ENCODE results near the gene TMEM143.
"Not testable (repeated sequence)": the region's sequence is repeated elsewhere in the genome, so short reads cannot be mapped to it uniquely, and the experiment has no call there.

TMEM143 gene

GRCh38 chr19:48391100-48392005 lies 27.6 kb upstream of the TMEM143 start, which contains the start of gene KDELR1:
TSS of gene KDELR1 (minus strand) at chr19:48391551. CDS start at chr19:48391358, 193 bp downstream.
- DNase-seq: peak; percentile 69

GRCh38 chr19:48390188-48391099 lies 26.7 kb upstream of the TMEM143 start:
- peak; percentile 64 for DNase-seq

DNA sequence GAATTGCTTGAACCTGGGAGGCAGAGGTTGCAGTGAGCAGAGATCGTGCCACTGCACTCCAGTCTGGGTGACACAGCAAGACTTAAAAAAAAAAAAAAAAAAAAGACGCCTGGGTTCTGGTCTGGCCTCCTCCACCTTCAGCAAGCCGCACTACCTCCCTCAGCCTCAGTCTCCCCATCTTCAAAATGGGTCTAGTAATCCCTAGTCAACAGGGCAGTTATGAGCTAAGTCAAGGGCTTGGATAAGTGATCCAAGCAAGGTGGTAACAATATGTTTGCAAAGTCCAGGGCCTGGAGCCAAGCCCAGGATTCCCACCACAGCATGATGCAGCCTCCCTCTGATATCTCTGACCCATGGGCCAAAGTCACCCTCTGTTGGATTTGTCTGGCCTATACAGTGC lies 23.2 kb upstream of the TMEM143 start:
- DNase-seq: no peak

- DNase-seq: no peak
These were observed 21.8 kb upstream of the TMEM143 start for GRCh38 chr19:48385461-48386087.

- no peak for DNase-seq
These were observed 18.5 kb upstream of the TMEM143 start for GRCh38 chr19:48382286-48382685.

DNA sequence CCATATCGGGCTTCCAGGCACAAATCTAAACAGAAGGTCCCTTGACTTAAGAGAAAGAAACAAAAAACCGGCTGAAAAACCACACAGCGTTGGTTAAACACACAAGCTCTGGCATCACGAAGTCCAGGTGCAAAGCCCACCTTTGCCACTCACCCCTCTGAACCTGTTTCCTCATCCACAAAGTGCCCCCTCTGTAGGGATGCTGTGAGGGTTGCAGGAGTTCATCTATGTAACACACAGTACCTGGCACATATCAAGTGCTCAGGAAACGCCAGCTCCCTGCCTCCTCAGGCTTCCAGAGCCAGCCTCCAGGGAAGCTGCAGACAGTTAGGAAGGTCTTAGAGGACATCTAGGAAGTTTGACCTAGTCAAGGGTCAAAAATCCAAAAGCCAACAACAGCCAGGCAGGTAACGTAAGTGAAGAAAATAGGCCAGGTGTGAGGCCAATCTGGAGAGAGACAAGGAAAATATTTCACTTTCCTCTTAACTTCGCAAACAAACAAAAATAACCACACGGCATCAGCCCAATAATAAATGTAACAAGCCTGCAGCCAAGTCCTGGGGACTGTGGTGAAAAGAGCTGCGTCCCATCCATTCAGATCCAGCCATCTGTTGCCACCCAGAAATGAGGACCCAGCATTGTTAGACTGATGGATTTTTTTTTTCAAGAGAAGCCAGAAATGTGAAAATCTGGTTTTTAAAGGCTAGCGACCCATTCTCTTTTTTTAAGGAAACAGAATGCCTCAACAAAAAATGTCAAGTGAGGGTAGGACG lies 17.6 kb upstream of the TMEM143 start:
- DNase-seq: no peak

DNA sequence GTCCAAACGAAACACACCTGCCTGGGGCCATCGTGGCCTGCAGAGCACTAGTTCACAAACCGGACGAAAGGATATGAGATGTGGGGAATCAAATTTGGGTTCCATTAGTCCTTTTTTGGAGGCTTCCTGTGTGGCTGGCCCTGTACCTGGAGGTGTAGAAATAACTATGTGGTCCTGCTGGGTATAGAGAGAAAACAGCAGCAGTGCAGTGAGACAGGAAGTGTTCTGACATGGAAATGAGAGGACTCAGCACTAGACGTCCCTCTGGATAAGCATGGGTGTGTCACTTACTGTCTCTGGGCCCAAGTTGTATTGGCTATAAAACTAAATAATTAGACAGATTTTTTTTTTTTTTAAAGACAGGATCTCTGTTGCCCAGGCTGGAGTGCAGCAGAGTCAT lies 15.3 kb upstream of the TMEM143 start:
- DNase-seq: no peak

- DNase-seq: no peak
These were observed 14.4 kb upstream of the TMEM143 start for GRCh38 chr19:48378194-48378570.

DNA sequence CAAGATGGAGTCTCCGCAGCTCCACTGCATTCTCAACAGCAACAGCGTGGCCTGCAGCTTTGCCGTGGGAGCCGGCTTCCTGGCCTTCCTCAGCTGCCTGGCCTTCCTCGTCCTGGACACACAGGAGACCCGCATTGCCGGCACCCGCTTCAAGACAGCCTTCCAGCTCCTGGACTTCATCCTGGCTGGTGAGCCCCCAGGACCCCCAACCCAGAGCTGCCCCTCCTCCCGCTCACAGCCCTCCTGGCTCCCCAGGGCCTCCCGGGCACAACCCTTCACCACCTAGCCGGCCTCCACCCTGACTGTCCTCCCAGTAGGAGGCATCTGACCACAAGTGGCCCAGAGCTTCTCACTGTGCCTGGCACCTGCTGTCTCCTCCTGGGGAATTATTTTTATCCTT lies 9.8 kb upstream of the TMEM143 start:
- no peak for DNase-seq

DNA sequence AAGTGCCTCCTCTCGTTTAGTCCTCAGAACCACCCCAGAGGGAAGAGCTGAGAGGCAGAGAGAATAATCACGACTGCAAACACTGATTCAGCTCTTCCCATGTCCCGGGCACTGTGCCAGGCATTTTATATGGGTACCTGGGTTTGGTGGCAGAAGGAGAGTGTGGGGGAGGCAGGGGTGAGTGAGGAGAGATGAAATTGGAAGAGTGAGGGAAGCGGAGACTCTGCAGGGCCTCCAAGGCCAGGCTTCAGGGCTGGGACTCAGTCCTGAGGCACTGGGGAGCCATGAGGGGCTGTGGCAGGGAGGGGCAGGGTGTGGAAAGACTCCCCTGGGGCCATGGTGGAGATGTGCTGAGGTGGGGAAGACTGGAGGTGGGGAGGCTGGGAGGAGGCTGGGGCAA lies 9.2 kb upstream of the TMEM143 start:
- DNase-seq: no peak

DNA sequence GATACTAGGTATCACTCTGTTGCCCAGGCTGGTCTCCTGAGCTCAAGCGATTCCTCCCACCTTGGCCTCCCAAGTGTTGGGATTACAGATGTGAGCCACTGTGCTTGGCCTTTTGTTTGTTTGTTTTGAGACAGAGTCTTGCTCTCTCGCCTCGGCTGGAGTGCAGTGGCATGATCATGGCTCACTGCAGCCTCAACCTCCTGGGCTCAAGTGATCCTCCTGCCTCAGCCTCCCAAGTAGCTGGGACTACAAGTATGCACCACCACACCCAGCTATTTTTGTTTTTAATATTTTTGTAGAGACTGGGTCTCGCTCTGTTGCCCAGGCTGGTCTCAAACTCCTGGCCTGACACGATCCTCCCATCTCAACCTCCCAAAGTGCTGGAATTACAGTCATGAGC lies 8.0 kb upstream of the TMEM143 start:
- DNase-seq: not testable (repeated sequence)

DNA sequence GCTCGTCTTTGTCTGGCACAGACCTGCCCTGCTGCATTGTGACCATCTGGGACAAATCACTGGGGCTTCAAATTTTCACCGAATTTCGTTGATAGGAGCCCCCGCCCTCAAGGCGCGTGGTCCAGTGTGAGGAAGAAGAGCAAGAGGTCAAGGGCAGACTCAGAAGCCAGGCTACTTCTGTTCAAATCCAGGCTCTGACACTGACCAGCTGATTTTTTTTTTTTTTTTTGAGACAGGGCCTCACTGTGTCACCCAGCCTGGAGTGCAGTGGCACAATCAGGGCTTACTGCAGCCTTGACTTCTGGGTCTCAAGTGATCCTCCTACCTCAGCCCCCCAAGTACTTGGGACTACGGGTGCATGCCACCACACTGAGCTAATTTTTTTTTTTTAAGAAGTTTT lies 7.6 kb upstream of the TMEM143 start:
- DNase-seq: no peak

DNA sequence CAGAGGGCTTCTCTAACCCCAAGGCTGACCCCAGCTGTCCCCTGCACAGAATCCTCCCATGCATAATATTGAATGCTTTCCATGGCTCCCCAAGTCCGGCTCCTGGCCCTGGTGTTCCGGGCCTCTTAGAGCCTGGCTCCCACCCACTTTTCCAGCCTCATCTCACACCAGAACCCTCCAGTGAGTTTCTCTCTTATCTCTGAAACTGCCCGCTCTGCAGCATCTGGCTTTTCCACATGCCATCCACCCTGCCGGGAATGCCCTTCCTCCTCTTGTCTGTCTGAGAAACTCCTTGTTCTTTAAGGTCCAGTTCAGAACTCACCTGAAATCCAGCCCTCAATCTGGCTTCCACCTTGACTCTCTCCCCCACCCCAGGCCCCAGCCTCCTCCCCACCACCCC lies 7.2 kb upstream of the TMEM143 start:
- no peak for DNase-seq

DNA sequence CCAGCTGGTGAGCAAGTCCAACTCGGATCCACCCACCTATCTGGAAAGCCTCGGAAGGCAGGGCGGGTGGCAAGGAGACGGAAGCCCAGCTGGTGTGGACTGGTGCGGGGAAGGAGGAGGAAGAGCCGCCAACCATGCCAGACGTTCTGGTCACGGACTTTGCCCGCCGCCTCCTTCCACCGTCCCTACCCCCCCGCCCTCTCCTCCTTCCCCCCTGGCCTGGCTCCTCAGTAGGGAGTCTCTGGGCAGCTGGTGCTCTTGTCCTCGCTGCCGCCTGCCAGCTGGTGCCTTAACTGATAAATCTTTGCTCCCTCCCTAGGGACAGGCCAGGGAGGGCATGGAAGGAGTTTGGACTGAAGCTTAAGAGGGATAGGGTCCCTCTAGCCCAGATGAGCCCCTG lies 5.2 kb upstream of the TMEM143 start:
- no peak for DNase-seq

- DNase-seq: no peak
These were observed 4.1 kb upstream of the TMEM143 start for GRCh38 chr19:48367855-48368254.

- DNase-seq: no peak
These were observed 1.9 kb upstream of the TMEM143 start for GRCh38 chr19:48365602-48366001.

- no peak for DNase-seq
These were observed 1.0 kb upstream of the TMEM143 start for GRCh38 chr19:48364598-48365348.

DNA sequence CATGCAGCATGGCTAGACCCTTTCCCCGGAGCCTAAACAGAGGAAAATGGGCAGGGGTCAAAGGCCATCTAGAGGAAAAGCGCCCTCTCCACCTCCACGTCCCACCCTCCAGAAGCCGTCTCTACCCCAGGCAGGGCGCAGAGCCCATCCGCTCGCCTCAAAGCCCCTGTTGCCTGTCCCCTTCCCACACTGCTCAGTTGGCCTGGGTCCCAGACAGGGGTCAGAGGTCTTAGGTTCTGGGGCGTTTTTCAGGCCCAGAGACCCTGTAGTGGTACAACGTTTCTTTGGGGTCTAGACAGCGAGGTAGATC lies 285 bp downstream of the TMEM143 start:
- no peak for DNase-seq

DNA sequence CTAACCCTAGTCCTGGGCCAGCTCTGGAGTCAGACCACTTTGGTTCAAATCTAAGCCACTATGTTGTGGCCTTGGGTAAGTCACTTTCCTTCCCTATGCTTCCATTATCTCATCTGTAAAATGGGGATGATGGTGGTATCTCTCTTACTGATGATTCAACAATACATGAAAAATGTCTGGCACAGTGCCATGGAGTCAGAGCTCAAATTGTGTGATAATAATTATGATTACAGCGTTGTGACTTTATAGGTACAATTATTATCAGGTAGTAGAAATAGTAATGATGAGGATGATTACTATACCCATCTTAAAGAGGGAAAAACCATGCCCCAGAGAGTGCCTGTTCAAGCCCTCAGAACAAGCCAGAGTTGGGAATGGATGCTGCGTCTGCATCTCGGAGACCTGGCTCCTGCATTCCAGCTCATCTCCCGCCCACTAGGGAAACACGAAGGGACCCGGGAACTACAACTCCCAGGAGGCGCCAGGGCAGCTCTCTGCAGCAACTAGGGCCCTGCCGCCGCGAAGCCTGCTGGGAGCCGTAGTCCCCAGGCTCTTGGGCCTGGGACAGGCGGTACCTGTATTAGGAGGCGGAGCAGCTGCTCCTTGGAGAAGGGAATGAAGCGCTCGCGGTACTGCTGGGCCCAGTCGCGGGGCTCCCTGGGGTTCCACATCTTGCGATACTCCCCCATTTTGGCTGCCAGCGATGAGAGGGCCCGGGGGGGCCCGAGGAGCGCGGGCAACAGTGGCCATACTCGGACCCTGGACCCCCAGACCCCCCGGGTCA lies 832 bp downstream of the TMEM143 start:
- peak; percentile 94 for DNase-seq

DNA sequence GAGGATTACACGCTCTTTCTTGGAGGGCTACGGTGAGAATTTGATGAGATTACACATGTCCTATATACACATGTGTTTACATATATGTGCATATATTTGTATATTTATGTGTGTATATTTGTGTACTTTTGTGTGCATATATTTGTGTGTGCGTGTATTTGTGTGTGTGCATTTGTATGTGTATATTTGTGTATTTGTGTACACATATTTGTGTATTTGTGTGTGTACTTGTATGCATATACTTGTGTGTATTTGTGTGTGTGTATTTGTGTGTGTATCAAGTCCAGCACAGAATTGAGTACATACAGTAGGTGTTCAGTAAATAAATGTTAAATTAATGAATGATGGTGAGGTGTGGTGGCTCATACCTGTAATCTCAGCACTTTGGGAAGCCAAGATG lies 1.8 kb downstream of the TMEM143 start:
- no peak for DNase-seq

- DNase-seq: no peak
These were observed 4.6 kb downstream of the TMEM143 start for GRCh38 chr19:48359123-48359522.
